Smooth muscle cell (in vitro differentiated cells): ENCODE measurements around the gene POC1A. TPM values are rescaled to one million over a fixed set of nuclear protein-coding genes. Genes with fewer than 3 reads are reported as not detected.

Experiments
- DNase-seq: peaks from one replicate; lab custom pipeline; 2025; ENCODE audit not compliant: unreplicated experiment; lab: John Stamatoyannopoulos, UW
- H2AFZ ChIP-seq: fragments of 200-600 bp; sonication (generic); 2 replicates; pipeline ENCODE4 v1.6.0; 2016; ENCODE audit warnings: antibody characterized with exemption, low read depth, mild to moderate bottlenecking
- H3F3A ChIP-seq: fragments of 200-600 bp; sonication (generic); 2 replicates; pipeline ENCODE4 v1.6.0; 2017; ENCODE audit warnings: antibody characterized with exemption, low read depth
- H3K27ac ChIP-seq: fragments of 200-600 bp; sonication (generic); 2 replicates; pipeline ENCODE4 v1.5.1; 2016; ENCODE audit warnings: low read depth, mild to moderate bottlenecking
- H3K27me3 ChIP-seq: fragments of 200-600 bp; sonication (generic); 2 replicates; pipeline ENCODE4 v1.6.1; 2016; ENCODE audit warnings: low read depth, mild to moderate bottlenecking
- H3K36me3 ChIP-seq: fragments of 200-600 bp; sonication (generic); 2 replicates; pipeline ENCODE4 v1.5.1; 2016; ENCODE audit warnings: low read depth
- H3K4me1 ChIP-seq: fragments of 200-600 bp; sonication (generic); 2 replicates; pipeline ENCODE4 v1.5.1; 2016; ENCODE audit warnings: low read depth
- H3K4me2 ChIP-seq: fragments of 200-600 bp; sonication (generic); 2 replicates; pipeline ENCODE4 v1.6.0; 2016; ENCODE audit warnings: mild to moderate bottlenecking
- H3K4me3 ChIP-seq: fragments of 200-600 bp; sonication (generic); 2 replicates; pipeline ENCODE4 v1.5.1; 2016; ENCODE audit warnings: mild to moderate bottlenecking
- H3K79me2 ChIP-seq: fragments of 200-600 bp; sonication (generic); 2 replicates; pipeline ENCODE4 v1.6.0; 2016; ENCODE audit warnings: low read depth, mild to moderate bottlenecking
- H3K9ac ChIP-seq: fragments of 200-600 bp; sonication (generic); 2 replicates; pipeline ENCODE4 v1.6.0; 2016; ENCODE audit warnings: low read depth
- H3K9me3 ChIP-seq: fragments of 200-600 bp; sonication (generic); replicated peaks from 2 replicates; pipeline ENCODE4 v1.5.1; 2016; ENCODE audit warnings: low read depth
- H4K20me1 ChIP-seq: fragments of 200-600 bp; sonication (generic); 2 replicates; pipeline ENCODE4 v1.6.0; 2016; ENCODE audit warnings: low read depth
- CTCF ChIP-seq: fragments of 200-600 bp; sonication (generic); IDR thresholded peaks from 2 replicates; pipeline ENCODE4 v1.5.1; 2017; ENCODE audit warnings: borderline replicate concordance, mild to moderate bottlenecking, antibody characterized with exemption; ENCODE audit not compliant: insufficient read depth, poor library complexity, severe bottlenecking
- WGBS: methylation state at CpG from one replicate; pipeline ENCODE4 v1.1.7; 2016; ENCODE audit warnings: low lambda C conversion rate; 5-methylcytosine and 5-hydroxymethylcytosine counted together
- polyA plus RNA-seq: library from polyadenylated mRNA; unstranded; fragments of >200 nt; fragmentation: Nextera tagmentation; extraction: Ambion mirVana; gene quantifications from 2 replicates; pipeline ENCODE4 v1.2.1, GENCODE V29; 2016
- total RNA-seq: library from RNA; depleted of rRNA; stranded (reverse); fragments of >200 nt; gene quantifications from 2 replicates; pipeline ENCODE4 v1.2.3, GENCODE V29; 2014

The POC1A gene
- total and polyA plus RNA-seq, 2 experiments from 2014 or later, result 1.8 to 7.9 TPM

DNA sequence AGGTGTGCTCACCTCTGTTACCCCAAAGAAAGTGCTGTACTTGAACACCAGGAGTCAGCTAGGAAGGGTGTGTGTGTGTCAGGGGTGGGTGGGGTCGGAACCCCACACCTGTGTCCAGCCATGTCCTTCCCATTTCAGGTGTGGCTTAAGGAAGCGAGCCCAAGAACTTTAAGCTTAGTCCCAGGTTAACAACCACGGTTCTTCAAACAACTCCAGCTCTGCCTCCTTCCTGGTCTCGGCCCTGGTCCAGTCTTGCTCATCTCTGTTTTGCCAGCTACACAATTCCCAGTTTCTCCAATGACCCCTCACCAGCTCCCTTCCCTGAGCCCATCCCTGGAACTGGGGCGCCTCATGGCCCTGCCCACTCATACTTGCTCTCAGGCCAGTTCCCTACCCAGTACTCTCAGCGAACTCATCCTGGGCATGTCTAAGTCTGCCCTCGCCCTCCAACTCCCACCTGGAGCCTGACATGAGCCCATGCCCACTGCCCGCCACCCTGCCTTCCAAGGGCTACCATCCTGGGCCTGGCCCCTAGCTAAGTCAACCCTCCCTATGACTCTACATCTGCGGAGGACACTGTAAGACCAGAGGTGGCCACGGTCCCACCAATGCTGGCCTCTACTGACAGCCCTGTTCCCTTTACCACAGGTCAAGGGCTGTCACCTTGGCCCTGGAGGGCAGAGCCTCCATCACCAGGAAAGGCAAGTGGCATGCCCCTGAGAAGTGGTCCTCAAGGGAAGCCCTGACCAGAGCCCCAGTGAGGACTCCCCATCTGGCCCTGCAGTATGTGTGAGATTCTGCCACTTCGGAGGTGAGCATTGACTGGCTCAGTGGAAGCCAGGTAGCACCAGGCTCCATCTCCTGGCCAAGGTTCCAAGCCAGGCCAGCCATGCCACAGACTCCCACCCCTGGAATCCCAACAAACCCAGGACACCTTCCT lies 9.2 kb downstream of the POC1A start:
- Histone ChIP-seq H3K79me2 (no peaks in the 10 kb centered on the region), H3K9ac (no peak overlapping the region), H3K27ac (no peak overlapping the region), H3F3A (no peaks in the 10 kb centered on the region), H3K4me1 (no peaks in the 10 kb centered on the region), H3K4me2 (no peak overlapping the region), H3K36me3 (no peaks in the 10 kb centered on the region), H3K27me3 (no peaks in the 10 kb centered on the region), H3K9me3 (no peaks in the 10 kb centered on the region), H3K4me3 (no peak overlapping the region), H2AFZ (no peak overlapping the region), H4K20me1 (no peaks in the 10 kb centered on the region)
- no peak for TF ChIP-seq CTCF
- DNase-seq, result no peak
- WGBS, result 96% methylated on average over 11 of the region's 11 CpGs

- H2AFZ ChIP-seq, result no peak overlapping the region
- no peak overlapping the region for H3K27ac ChIP-seq
- H3K4me3 ChIP-seq, result no peak overlapping the region
- no peaks in the 10 kb centered on the region for H4K20me1 ChIP-seq
- H3K9ac ChIP-seq, result no peak overlapping the region
- TF ChIP-seq CTCF, result peak; percentile 91
- H3K79me2 ChIP-seq, result no peaks in the 10 kb centered on the region
- 94% methylated on average over 3 of the region's 3 CpGs for WGBS
- no peaks in the 10 kb centered on the region for H3K27me3 ChIP-seq
- no peaks in the 10 kb centered on the region for H3K9me3 ChIP-seq
- H3F3A ChIP-seq, result no peaks in the 10 kb centered on the region
- H3K4me1 ChIP-seq, result no peaks in the 10 kb centered on the region
- DNase-seq, result peak; percentile 54
- no peak overlapping the region for H3K4me2 ChIP-seq
- no peaks in the 10 kb centered on the region for H3K36me3 ChIP-seq
These were observed 10.0 kb downstream of the POC1A start for GRCh38 chr3:52144034-52144795.

DNA sequence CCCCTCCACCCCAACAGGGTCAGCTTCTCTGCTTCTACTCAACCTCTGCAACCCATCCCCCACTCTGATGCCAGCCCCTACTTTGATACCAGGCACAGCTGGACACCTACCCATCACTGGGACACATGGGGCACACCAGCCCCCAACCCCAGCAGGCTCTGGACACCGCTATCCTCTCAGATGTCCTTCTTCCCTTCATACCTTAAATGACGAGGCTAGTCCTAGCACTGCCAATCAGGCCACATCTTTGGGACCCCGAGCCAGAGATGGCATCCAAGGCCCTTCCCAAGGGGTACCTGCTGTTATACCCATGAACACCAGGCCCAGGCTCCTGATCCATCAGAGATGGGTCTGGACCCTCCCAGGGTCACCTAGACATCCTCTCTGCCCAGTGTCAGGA lies 10.6 kb downstream of the POC1A start:
- Histone ChIP-seq H3K27me3 (no peaks in the 10 kb centered on the region), H3K9me3 (no peaks in the 10 kb centered on the region), H3F3A (no peaks in the 10 kb centered on the region), H3K79me2 (no peaks in the 10 kb centered on the region), H4K20me1 (no peaks in the 10 kb centered on the region), H3K4me1 (no peaks in the 10 kb centered on the region), H2AFZ (no peak overlapping the region), H3K36me3 (no peaks in the 10 kb centered on the region), H3K27ac (no peak overlapping the region), H3K4me3 (no peak overlapping the region), H3K9ac (no peak overlapping the region), H3K4me2 (no peak overlapping the region)
- no peak for TF ChIP-seq CTCF
- WGBS, result 91% methylated on average over 3 of the region's 3 CpGs
- DNase-seq, result no peak
